ENCODE measurements around the gene ERBB4. TPM values are rescaled to one million over a fixed set of nuclear protein-coding genes. Genes with fewer than 3 reads are reported as not detected.

ERBB4 gene
- total and polyA plus RNA-seq, 2 of the 8 experiments (the other 6 are each of a cell fraction or from before 2014, with no cell fraction given), result 0.34 to 1.3 TPM

- no peaks in the 10 kb centered on the region for H3K27me3 ChIP-seq (replicated peaks in 1 of 4; ENCODE audit: control insufficient read depth in 3 of 4, extremely low read depth in 1 of 4, insufficient read depth in 3 of 4, low read length in 3 of 4)
- no peak overlapping the region for H4K91ac ChIP-seq (replicated peaks; ENCODE audit: insufficient read length, low read length)
- no peaks in the 10 kb centered on the region for H3K79me1 ChIP-seq (ENCODE audit: low read depth, low read length)
- no peak overlapping the region for H2AFZ ChIP-seq (ENCODE audit: low read length)
- H3K4me2 ChIP-seq (ENCODE audit: insufficient read depth in 1 of 2, low read depth in 2 of 2, low read length in 2 of 2), result no peak overlapping the region
- H4K5ac ChIP-seq (ENCODE audit: insufficient read length, low read depth, low read length), result no peak overlapping the region
- H3K4ac ChIP-seq (replicated peaks; ENCODE audit: insufficient read length, low read depth, low read length), result no peak overlapping the region
- H2AK5ac ChIP-seq (ENCODE audit: low read depth, low read length), result no peak overlapping the region
- ChIA-PET POLR2A (ENCODE audit: partially characterized antibody) (no interaction called here), CTCF (ENCODE audit: partially characterized antibody) (interaction anchor here (0.6 kb wide), 1 partner anchor 227 kb away, joined by 3 read pairs; no protein-coding TSS in a partner anchor)
- H3K23ac ChIP-seq (ENCODE audit: insufficient read length), result no peak overlapping the region
- H4K8ac ChIP-seq (ENCODE audit: extremely low read depth, insufficient read depth, low read length), result no peak overlapping the region
- H3K23me2 ChIP-seq (ENCODE audit: low read depth, low read length), result no peaks in the 10 kb centered on the region
- WGBS, 2 experiments (ENCODE audit: extremely low coverage in 1 of 2, insufficient coverage in 1 of 2, insufficient read length in 1 of 2, insufficient replicate concordance in 2 of 2, low coverage in 1 of 2, low lambda C conversion rate in 2 of 2, missing lambda C conversion rate in 1 of 2), result 92% methylated on average over 4 of the region's 4 CpGs; no CpG with 5 or more reads in 1 of the 2 experiments
- no peaks in the 10 kb centered on the region for H3K36me3 ChIP-seq (ENCODE audit: control insufficient read depth in 2 of 4, insufficient read depth in 4 of 4, low read length in 3 of 4)
- H3K4me3 ChIP-seq (ENCODE audit: extremely low read depth in 1 of 4, insufficient read depth in 2 of 4, low read depth in 3 of 4, low read length in 4 of 4), result no peak overlapping the region
- H2BK15ac ChIP-seq (ENCODE audit: low read length), result no peak overlapping the region
- no peak overlapping the region for H3K14ac ChIP-seq (ENCODE audit: insufficient read length)
- no peak for DNase-seq (ENCODE audit: low read depth in 1 of 2, low spot score in 2 of 2)
- FAIRE-seq, result no peak
- no peaks in the 10 kb centered on the region for H4K20me1 ChIP-seq (replicated peaks in 1 of 2; ENCODE audit: control insufficient read depth in 1 of 2, insufficient read depth in 2 of 2, low read length in 2 of 2)
- H2BK20ac ChIP-seq (ENCODE audit: low read length), result no peak overlapping the region
- no peaks in the 10 kb centered on the region for H3K79me2 ChIP-seq (ENCODE audit: control insufficient read depth in 1 of 2, insufficient read depth in 2 of 2, low read length in 2 of 2)
- H3K27ac ChIP-seq (ENCODE audit: low read depth, low read length), result no peak overlapping the region
- H3K18ac ChIP-seq (ENCODE audit: extremely low read depth, low read length), result no peak overlapping the region
- H3K9ac ChIP-seq (replicated peaks in 1 of 4; ENCODE audit: extremely low read depth in 1 of 4, low read depth in 3 of 4, low read length in 3 of 4), result no peak overlapping the region
- H2BK12ac ChIP-seq (ENCODE audit: low read depth, low read length), result no peak overlapping the region
- H3K9me3 ChIP-seq (ENCODE audit: insufficient read depth in 2 of 2, low read depth in 1 of 2, low read length in 1 of 2), result no peaks in the 10 kb centered on the region
- H2BK120ac ChIP-seq (replicated peaks; ENCODE audit: low read depth, low read length), result no peak overlapping the region
- H2BK5ac ChIP-seq (ENCODE audit: low read depth, low read length), result no peak overlapping the region
- H3K4me1 ChIP-seq (replicated peaks in 1 of 4; ENCODE audit: control insufficient read depth in 3 of 4, insufficient read depth in 4 of 4, low read length in 3 of 4), result peaks cover 0 to under 1% (median 0%) of the 10 kb centered on the region in 4 experiments; a peak in 2 of 7 replicates
- H3K56ac ChIP-seq (replicated peaks; ENCODE audit: insufficient read length, low read depth, low read length), result no peak overlapping the region
- no peak for TF ChIP-seq EZH2 (IDR thresholded peaks at IDR 0.05; ENCODE audit: low read depth, low read length, severe bottlenecking)
- TF ChIP-seq RBBP5 (IDR thresholded peaks at IDR 0.05; ENCODE audit: borderline replicate concordance, low read depth, low read length), result no peak
- TF ChIP-seq NANOG (IDR thresholded peaks at IDR 0.05; ENCODE audit: insufficient read depth, low read depth, low read length, poor library complexity, severe bottlenecking), result no peak
- no peak for TF ChIP-seq TBP (IDR thresholded peaks at IDR 0.05; ENCODE audit: low read depth, low read length)
- no peak for TF ChIP-seq SIN3A (conservative IDR thresholded peaks at IDR 0.05 in 1 of 2, IDR thresholded peaks at IDR 0.05 in 1 of 2; ENCODE audit: low read depth in 1 of 2, low read length in 2 of 2)
- no peak for TF ChIP-seq ATF3 (IDR thresholded peaks at IDR 0.05; ENCODE audit: insufficient read depth, low read depth, low read length)
- TF ChIP-seq YY1 (IDR thresholded peaks at IDR 0.05; ENCODE audit: low read depth, low read length), result no peak
- no peak for TF ChIP-seq ZNF274 (IDR thresholded peaks at IDR 0.05; ENCODE audit: borderline replicate concordance, extremely low read depth, low read length)
- no peak for TF ChIP-seq RAD21 (IDR thresholded peaks at IDR 0.05 in 1 of 2, conservative IDR thresholded peaks at IDR 0.05 in 1 of 2; ENCODE audit: low read depth in 2 of 2, low read length in 2 of 2)
- TF ChIP-seq GTF2F1 (IDR thresholded peaks at IDR 0.05; ENCODE audit: borderline replicate concordance, low read depth, low read length), result no peak
- no peak for TF ChIP-seq KDM1A (IDR thresholded peaks at IDR 0.05; ENCODE audit: borderline replicate concordance, low read length)
Observed at GRCh38 chr2:212421556-212422334, 116.9 kb downstream of the ERBB4 start.
